ENCODE measurements around the gene MFAP5. TPM values are rescaled to one million over a fixed set of nuclear protein-coding genes. Genes with fewer than 3 reads are reported as not detected.
A peak's percentile ranks its signal among the peaks of the same experiment; 100 is the strongest.

The MFAP5 gene
- polyA plus RNA-seq, 3 donors = not detected

- DNase-seq = peak in 2 of 3 donors; percentile 21 to 35
- H3K27ac Mint-ChIP-seq = no peak overlapping the region
- peaks cover 0 to 3% (median 0%) of the 10 kb centered on the region in 7 donors for H3K9me3 Mint-ChIP-seq
- Histone ChIP-seq H2AFZ (ENCODE audit: insufficient read depth, low read depth, low read length, poor library complexity, severe bottlenecking) (no peak overlapping the region), H3K27ac (ENCODE audit: low read depth in 1 of 2, low read length in 2 of 2) (no peak overlapping the region), H3K36me3 (replicated peaks in 1 of 2; ENCODE audit: control insufficient read depth in 1 of 2, insufficient read depth in 2 of 2, low read length in 2 of 2) (no peaks in the 10 kb centered on the region), H3K9me3 (replicated peaks in 1 of 2; ENCODE audit: control insufficient read depth in 1 of 2, insufficient read depth in 1 of 2, low read length in 2 of 2) (no peaks in the 10 kb centered on the region), H3K4me2 (replicated peaks; ENCODE audit: extremely low read depth, low read length, poor library complexity, severe bottlenecking) (peak overlapping the region; percentile 48), H3K79me2 (ENCODE audit: insufficient read depth, low read length) (no peaks in the 10 kb centered on the region), H3K4me3 (replicated peaks in 1 of 3; ENCODE audit: low read depth in 2 of 3, low read length in 3 of 3) (peak overlapping the region in 1 of 3 experiments; percentile 49), H3K4me1 (ENCODE audit: control insufficient read depth in 1 of 2, insufficient read depth in 2 of 2, low read length in 2 of 2) (peaks cover 23 to 31% of the 10 kb centered on the region in 2 donors), H4K20me1 (ENCODE audit: insufficient read depth, low read length) (no peaks in the 10 kb centered on the region), H3K27me3 (ENCODE audit: control insufficient read depth in 2 of 2, insufficient read depth in 2 of 2, low read length in 2 of 2) (no peaks in the 10 kb centered on the region), H3K9ac (ENCODE audit: insufficient read depth, low read length, poor library complexity, severe bottlenecking) (no peak overlapping the region)
- H3K27me3 Mint-ChIP-seq (ENCODE audit: low read depth in 3 of 3) = peaks cover 0 to 8% (median 0%) of the 10 kb centered on the region in 3 donors
- peak; percentile 37 for TF ChIP-seq CTCF (IDR thresholded peaks at IDR 0.05)
- H3K4me3 Mint-ChIP-seq = peak overlapping the region in 1 of 2 donors; percentile 60
- WGBS (ENCODE audit: insufficient coverage) = 29% methylated on average over 1 of the region's 3 CpGs
- H3K36me3 Mint-ChIP-seq = peaks cover 0 to 2% of the 10 kb centered on the region in 2 donors
- intact Hi-C loops (cut with micrococcal nuclease) = loop anchor here in 1 of 2 donors (10.0 kb wide), 1 partner anchor 59 kb away; the partner anchor contains the start of gene CLEC4E
- H3K4me1 Mint-ChIP-seq = peaks cover 41% of the 10 kb centered on the region
Measured at GRCh38 chr12:8603856-8604255, 58.8 kb downstream of the MFAP5 start.

GRCh38 chr12:8603286-8603685 lies 59.3 kb downstream of the MFAP5 start:
- peaks cover 0 to 2% of the 10 kb centered on the region in 2 donors for H3K36me3 Mint-ChIP-seq
- peak overlapping the region in 4 of 7 donors; percentile 10 to 33 (median 17) for H3K27ac Mint-ChIP-seq
- H3K27me3 Mint-ChIP-seq (ENCODE audit: low read depth in 3 of 3) = peaks cover 0 to 7% (median 0%) of the 10 kb centered on the region in 3 donors
- H3K79me2 ChIP-seq (ENCODE audit: insufficient read depth, low read length) = no peaks in the 10 kb centered on the region
- no peaks in the 10 kb centered on the region for H3K9me3 ChIP-seq (replicated peaks in 1 of 2; ENCODE audit: control insufficient read depth in 1 of 2, insufficient read depth in 1 of 2, low read length in 2 of 2)
- peaks cover 0 to 3% (median 0%) of the 10 kb centered on the region in 7 donors for H3K9me3 Mint-ChIP-seq
- peak overlapping the region in 1 of 2 donors; percentile 60 for H3K4me3 Mint-ChIP-seq
- no peaks in the 10 kb centered on the region for H3K36me3 ChIP-seq (replicated peaks in 1 of 2; ENCODE audit: control insufficient read depth in 1 of 2, insufficient read depth in 2 of 2, low read length in 2 of 2)
- no peaks in the 10 kb centered on the region for H4K20me1 ChIP-seq (ENCODE audit: insufficient read depth, low read length)
- DNase-seq = peak in 2 of 3 donors; percentile 8 to 29
- no peak overlapping the region for H2AFZ ChIP-seq (ENCODE audit: insufficient read depth, low read depth, low read length, poor library complexity, severe bottlenecking)
- peaks cover 38% of the 10 kb centered on the region for H3K4me1 Mint-ChIP-seq
- intact Hi-C loops (cut with micrococcal nuclease) = loop anchor here in 1 of 2 donors (10.0 kb wide), 1 partner anchor 58 kb away; the partner anchor contains the start of gene CLEC4E
- no peak for TF ChIP-seq CTCF (IDR thresholded peaks at IDR 0.05)
- H3K4me1 ChIP-seq (ENCODE audit: control insufficient read depth in 1 of 2, insufficient read depth in 2 of 2, low read length in 2 of 2) = peaks cover 22 to 28% of the 10 kb centered on the region in 2 donors
- H3K9ac ChIP-seq (ENCODE audit: insufficient read depth, low read length, poor library complexity, severe bottlenecking) = no peak overlapping the region
- H3K4me2 ChIP-seq (replicated peaks; ENCODE audit: extremely low read depth, low read length, poor library complexity, severe bottlenecking) = peak overlapping the region; percentile 48
- H3K4me3 ChIP-seq (replicated peaks in 1 of 3; ENCODE audit: low read depth in 2 of 3, low read length in 3 of 3) = peak overlapping the region in 1 of 3 experiments; percentile 49
- no peaks in the 10 kb centered on the region for H3K27me3 ChIP-seq (ENCODE audit: control insufficient read depth in 2 of 2, insufficient read depth in 2 of 2, low read length in 2 of 2)
- no peak overlapping the region for H3K27ac ChIP-seq (ENCODE audit: low read depth in 1 of 2, low read length in 2 of 2)
- WGBS (ENCODE audit: insufficient coverage) = no CpG with 5 or more reads among the region's 2 CpGs

Measured in CD14-positive monocyte (primary cell).